HG02798 (cell line): ENCODE measurements around the gene CDK14.

Experiments used
- ATAC-seq: cut with Tn5 transposase; IDR thresholded peaks from one replicate; pipeline ENCODE4 v1.9.1; 2021; ENCODE audit warnings: mild to moderate bottlenecking; ENCODE audit not compliant: unreplicated experiment, poor library complexity

Gene CDK14

DNA sequence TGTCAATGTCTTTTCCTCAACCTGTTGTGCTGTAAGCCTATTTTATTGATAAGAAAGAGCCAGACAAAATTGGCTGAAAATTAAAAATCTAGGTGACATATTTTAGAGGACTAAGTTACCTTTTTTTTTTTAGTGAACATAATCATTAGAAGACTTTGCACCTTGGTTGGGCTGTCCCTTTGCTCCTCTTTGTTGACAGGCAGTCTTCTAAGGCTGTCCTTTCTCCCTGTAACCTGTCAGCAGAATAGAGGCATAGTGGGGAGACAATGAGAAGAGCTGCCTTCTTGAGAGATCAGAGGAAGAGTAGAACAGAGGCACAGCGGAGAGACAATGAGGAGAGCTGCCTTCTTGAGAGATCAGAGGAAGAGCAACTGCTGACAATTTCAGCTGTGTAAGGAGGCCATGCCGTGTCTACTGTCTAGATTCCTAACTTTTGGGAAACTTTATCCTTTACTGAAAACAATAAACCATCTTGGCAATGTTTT, 429.8 kb downstream of the CDK14 start:
- ATAC-seq: no peak

- no peak for ATAC-seq
Observed at GRCh38 chr7:91029688-91030087, 433.6 kb downstream of the CDK14 start.

GRCh38 chr7:91030680-91031380, 434.7 kb downstream of the CDK14 start:
- no peak for ATAC-seq

- ATAC-seq: no peak
Observed at GRCh38 chr7:91031757-91032156, 435.6 kb downstream of the CDK14 start.

DNA sequence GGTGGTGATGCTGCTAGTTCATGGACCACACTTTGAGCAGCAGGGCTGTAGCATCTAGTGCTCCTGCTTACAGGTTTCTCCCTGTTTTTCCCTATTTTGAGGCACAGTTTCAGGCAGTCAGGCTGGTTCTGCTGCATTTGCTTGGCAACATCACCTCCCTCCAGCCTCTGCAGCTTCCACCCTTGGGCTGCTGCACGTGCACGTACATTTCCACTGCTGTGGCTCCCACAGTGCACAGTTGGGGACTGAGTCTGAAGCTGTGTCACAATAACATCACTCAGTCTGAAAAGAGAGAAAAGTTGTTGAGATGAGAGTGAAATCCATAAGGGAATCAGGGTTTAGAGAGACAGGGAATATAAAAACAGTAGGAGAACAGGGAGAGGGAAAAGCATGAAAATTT, 437.5 kb downstream of the CDK14 start:
- ATAC-seq: no peak

- peak; percentile 54 for ATAC-seq
Observed at GRCh38 chr7:91034459-91035368, 438.6 kb downstream of the CDK14 start.

GRCh38 chr7:91039033-91039432, 442.9 kb downstream of the CDK14 start:
- peak; percentile 89 for ATAC-seq

DNA sequence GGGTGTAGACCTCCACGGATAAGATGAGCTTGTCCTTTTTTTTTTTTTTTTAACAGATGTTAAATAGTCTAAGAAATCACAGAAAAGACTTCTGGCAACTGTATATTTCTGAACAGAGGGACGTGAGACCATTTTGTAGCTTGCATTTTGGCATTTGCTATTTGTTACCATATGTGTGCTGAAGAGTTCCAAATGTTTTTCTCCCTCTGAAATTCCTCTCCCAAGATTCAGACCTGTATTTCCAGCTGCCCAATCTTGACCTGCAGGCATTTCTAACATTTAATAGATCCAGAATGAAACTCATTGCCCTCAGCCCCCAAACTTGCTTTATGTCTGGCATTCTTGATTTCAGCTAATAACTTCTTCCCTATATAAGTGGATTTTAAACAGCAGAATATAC, 445.0 kb downstream of the CDK14 start:
- no peak for ATAC-seq

GRCh38 chr7:91041901-91042484, 445.9 kb downstream of the CDK14 start:
- ATAC-seq: no peak

DNA sequence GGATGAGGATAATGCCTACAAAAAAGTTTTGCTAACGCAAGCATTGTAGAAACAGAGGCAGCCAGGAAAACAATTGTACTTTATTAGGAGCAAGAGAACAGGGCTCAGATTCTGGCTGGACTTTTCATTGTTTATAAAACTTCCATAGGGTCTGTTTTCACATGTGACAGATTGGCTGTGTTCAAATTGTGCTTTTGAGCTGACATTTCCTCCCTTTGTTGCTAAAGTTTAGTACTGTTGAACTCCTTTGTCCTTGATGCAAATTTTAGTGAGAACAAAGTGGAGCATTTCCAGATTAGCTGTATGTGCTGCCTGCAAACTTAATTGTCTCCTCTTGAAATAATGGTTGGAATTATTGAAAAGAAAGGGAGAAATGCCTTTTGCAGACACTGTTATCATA, 447.1 kb downstream of the CDK14 start:
- ATAC-seq: no peak

GRCh38 chr7:91043924-91044645, 448.0 kb downstream of the CDK14 start:
- no peak for ATAC-seq

DNA sequence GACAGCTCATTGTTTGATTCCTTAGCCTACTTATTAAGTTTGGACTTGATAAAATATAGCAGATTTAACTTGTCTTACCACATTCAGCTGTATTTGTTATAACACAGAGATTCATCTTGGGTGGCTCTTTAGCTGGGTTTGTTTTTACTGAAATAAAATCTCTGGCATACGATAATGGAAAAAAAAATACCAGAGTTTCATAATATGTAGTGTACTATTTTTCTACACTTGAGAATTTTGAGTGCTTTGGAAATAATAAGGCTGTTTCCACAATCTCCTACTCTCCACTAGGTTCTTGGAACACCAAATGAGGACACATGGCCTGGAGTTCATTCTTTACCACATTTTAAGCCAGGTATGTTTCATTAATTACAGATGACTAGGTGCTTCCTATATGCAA, 449.5 kb downstream of the CDK14 start:
- ATAC-seq: no peak

- ATAC-seq: no peak
Observed at GRCh38 chr7:91046322-91047089, 450.4 kb downstream of the CDK14 start.

- ATAC-seq: no peak
Observed at GRCh38 chr7:91047636-91048035, 451.5 kb downstream of the CDK14 start.

- peak; percentile 89 for ATAC-seq
Observed at GRCh38 chr7:91050677-91051076, 454.6 kb downstream of the CDK14 start.

- ATAC-seq: no peak
Observed at GRCh38 chr7:91051966-91052365, 455.8 kb downstream of the CDK14 start.

GRCh38 chr7:91054374-91054773, 458.3 kb downstream of the CDK14 start:
- no peak for ATAC-seq

DNA sequence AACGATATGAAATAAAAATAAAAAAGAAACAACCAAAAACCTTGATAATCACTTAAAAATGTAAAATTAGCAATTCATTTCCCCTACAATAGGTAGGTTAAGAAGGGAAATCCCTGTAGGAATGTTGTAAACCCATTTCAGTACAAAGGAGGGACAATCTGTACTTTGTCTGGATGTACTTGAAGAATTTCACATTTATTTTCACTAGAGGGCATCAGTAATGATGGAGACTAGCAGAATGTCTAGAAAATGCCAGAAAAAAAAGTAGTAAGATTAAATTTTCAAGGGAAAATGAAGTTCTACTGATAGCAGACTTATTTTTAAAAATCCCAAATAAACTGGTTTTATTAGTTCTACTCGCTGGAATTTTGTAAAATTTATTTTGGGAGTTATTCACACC, 459.1 kb downstream of the CDK14 start:
- ATAC-seq: no peak

DNA sequence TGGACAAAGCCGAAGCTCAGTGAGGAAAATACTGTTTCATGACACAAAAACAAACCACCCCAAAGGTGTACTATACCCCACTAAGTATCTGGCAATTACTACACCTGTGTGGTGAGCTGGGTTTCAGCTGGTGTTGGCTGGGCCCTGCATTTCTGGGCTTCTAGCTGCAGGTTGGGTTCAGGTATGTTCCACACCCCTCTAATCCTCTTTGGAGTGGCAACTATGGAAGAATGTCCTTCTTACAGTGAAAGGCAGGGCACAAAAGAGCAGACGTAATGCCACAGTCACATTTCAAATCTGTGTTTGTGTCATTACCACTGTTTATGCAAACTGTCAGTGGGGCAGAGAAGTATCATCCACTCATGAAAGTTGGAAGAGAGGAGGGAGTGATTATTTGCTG, 466.6 kb downstream of the CDK14 start:
- no peak for ATAC-seq

GRCh38 chr7:91064052-91064451, 467.9 kb downstream of the CDK14 start:
- ATAC-seq: no peak
